GM03348 (cell line): ENCODE data around the gene RLN3.
"Not testable (repeated sequence)": the region's sequence is repeated elsewhere in the genome, so short reads cannot be mapped to it uniquely, and the experiment has no call there.

Source experiments
- DNase-seq: peaks from one replicate; pipeline ENCODE4 v3.0.0; 2012; ENCODE audit warnings: low spot score

The RLN3 gene

DNA sequence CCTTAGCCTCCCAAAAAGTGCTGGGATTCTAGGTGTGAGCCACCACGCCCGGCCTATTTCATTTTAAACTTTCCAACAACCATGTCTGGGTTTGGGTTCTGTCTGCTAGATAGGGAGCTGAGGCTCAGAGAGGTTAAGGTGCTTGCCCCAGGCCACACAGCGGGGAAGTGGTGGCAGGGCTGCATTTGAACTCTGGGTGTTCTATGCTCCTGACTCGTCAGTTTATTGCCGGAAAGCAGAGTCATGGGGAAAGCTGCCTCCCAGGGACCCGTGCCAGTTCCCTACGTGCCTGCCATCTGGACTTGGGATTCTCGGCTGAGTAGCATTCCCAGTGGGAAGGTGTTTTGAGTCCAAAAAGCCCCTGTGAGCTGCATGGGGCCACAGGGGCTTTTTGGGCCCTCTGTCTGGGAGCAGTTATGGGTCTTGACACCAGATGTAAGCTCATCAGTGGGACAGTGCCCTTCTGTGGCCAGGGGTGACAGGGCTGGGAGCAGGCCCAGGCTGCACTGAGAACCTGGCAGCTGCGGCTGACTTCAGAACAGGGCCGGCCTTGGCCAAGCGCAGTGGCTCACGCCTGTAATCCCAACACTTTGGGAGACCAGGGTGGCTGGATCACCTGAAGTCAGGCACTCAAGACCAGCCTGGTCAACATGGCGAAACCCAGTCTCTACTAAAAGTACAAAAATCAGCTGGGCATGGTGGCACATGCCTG, 32.8 kb upstream of the RLN3 start:
- DNase-seq: peak; percentile 82

DNA sequence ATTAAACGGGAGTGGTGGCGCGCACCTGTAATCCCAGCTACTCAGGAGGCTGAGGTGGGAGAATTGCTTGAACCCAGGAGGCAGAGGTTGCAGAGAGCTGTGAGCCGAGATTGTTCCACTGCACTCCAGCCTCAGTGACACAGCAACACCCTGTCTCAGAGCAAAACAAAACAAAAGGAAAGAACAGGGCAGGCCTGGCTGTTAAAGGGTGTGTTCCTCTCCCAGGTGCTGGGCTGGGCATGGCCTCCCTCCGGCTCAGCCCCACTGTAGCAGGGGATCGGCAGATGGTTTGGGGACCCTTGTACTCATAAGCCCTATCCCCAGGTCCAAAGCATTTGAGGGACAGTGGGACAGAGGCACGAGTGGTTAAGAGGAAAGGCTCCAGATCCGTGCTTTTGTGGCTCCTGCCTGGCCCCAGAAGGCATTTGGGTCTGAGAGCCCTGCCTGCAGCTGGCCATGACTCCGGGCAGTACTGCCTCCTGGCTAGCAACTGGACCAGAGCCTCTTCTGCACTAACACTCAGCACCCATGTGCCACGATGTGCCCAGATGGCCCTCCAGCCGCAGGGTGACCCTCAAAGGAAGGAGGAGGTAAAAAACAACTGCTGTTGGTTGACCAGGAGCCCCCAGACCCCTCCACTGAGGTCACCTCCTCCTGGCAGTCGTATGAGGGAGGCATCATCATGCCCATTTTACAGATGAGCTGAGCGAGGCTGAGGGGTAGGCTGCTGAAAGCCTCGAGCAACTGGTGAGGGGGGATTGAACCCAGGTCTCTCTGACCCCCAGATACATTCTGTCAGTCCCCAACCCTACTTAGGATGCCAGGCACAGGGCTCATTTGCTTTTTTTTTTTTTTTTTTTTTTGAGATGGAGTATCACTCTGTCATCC, 31.8 kb upstream of the RLN3 start:
- DNase-seq: peak; percentile 1

DNA sequence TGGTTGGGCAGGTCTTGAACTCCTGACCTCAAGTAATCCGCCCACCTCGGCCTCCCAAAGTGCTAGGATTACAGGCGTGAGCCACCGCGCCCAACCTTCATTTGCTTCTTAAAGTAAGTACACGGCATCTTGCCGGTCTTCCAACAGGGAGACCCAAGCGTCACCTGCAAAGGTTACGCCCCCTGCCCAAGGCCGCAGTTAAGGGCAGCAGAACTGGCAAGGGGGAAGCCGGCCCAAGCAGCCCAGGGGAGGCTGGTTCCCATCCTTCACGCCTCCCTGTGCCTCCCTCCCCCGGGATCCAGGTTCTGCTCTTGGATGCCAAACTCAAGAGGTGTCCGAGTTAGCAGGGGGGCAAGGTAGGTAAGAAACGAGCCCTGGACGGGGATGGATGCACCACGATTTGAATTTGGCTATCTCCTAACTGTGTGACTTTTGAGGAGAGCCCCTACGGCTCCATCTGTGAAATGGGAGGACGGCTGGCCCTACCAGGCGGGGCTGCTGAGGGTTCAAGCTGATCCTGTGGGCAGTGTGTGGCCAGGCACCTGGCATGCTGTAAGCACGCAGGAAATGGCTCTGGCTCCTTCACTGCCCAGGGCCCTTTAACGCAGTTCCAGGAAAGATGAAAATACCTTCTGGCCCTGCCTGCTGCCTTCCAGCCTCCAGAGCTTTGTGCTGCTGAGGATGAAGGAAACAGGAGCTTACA, 30.9 kb upstream of the RLN3 start:
- peak; percentile 0 for DNase-seq

GRCh38 chr19:13997631-13997962, 30.4 kb upstream of the RLN3 start:
- peak; percentile 0 for DNase-seq

GRCh38 chr19:13998426-13998825, 29.5 kb upstream of the RLN3 start:
- no peak for DNase-seq

DNA sequence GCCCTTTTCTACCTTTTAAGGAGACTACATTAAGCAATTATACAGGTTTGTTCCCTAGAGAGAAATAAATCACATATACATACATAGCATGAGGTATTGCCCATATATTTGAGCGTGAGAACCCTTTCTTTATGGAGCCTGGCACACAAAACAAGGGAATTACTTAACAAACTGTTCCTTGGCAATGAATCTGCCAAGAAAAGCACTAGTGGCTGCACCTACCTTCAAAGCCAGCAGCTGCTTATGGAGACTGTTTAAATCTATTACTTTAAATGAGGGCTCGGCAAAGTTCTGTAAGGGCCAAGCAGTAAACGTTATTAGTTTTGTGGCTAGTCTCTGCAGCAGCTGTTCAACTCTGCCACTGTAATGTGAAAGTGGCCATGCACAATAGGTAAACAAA, 28.9 kb upstream of the RLN3 start:
- no peak for DNase-seq

GRCh38 chr19:14000691-14001375, 27.1 kb upstream of the RLN3 start:
- no peak for DNase-seq

DNA sequence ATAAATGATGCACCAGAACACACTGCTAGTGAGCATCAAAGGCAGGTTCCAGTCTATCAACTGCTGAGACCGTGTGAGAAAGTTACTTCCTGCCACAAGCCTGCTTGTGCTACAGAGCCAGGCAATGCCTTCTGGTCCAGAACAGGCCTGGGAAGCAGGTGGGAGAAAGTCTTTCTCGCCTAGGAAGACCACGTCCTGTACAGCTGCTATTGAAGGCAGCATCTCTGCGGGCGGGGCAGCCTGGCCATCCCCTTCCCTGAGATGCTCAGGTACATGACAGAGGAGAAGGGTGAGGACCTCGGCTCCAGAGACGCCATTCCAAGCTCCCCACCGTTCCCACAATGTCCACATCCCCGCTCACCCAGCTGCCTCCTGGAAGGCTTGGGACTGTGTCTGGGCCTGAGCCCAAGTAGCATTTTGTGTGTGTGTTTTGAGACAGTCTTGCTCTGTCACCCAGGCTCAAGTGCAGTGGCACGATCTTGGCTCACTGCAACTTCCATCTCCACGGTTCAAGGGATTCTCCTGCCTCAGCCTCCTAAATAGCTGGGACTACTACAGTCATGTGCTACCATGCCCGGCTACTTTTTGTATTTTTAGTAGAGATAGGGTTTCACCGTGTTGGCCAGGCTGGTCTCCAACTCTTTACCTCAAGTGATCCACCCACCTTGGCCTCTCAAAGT, 25.2 kb upstream of the RLN3 start:
- DNase-seq: no peak

GRCh38 chr19:14003251-14004055, 24.5 kb upstream of the RLN3 start:
- DNase-seq: peak; percentile 15

DNA sequence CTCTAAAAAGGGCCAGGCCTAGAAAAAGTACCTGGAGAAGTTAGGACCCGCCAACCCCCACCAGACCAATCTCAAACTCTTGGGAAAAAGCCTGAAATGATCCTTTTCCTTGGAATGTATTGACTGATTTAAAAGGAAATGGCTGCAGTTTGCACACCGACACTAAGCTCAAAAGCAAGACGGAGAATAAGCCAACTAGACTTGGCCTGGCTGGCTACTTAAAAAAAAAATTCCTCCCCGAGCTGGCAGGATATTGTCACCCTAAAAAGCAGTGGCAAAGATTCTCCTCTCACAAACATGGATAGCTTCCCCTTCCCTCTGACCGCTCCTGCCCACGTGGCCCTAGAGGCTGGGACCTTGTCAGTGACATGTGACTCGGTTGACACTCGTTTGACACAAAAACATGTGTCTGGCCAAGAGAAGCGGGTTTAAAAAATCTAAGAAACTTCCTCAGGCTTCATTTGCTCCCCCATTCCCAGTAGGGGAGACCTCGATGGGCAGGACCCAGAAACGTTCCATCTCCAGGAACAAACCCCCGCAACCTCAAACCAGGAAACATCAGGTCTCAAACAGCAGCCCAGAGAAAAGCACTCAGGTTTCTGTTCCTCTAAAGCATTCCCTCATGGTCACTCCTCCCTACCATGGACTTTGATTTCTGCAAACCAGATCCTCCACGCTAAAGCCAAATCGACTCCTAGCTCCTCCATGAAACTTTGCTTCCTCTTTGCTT, 23.2 kb upstream of the RLN3 start:
- DNase-seq: peak; percentile 22

- peak; percentile 91 for DNase-seq
Observed at GRCh38 chr19:14005349-14006084, 22.4 kb upstream of the RLN3 start.

DNA sequence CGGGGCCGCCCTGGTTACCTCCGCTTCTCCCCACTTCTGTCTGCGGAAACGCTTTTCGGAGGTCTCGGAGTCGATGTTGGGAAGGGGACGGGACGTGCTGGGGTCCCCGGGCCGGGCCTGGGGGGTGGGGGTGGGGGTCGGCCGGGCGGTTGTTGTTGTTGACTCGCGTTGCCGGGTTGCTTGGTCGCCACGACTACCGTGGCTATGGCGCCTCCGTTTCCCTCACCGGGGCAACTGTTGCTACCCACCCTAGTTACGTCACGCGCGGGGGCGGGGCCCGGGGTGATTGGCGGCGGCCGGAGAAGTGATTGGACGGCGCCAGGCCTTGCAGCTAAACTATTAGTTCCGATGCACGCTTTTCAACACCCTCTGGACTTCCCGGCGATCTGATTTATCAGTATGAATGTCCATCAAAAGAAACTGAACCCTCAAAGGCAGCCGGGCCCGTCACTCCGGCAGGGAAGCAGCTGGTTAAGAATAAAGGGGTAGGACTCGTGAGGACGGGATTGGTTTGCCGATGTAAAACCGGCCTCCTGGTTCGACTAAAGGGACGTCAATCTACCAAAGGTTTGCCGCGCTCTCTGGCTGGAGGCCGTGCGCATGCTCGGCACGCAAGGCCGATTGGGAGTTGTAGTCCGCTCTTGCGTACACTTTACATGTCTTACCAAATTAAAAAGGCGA, 21.7 kb upstream of the RLN3 start, which contains the start of gene RFX1:
TSS of gene RFX1 (minus strand) at position 236 of the 681 bp plus-strand sequence. CDS start 12,477 bp downstream, outside the sequence.
- DNase-seq: peak; percentile 95

- peak; percentile 70 for DNase-seq
Observed at GRCh38 chr19:14006766-14007562, 21.0 kb upstream of the RLN3 start.

DNA sequence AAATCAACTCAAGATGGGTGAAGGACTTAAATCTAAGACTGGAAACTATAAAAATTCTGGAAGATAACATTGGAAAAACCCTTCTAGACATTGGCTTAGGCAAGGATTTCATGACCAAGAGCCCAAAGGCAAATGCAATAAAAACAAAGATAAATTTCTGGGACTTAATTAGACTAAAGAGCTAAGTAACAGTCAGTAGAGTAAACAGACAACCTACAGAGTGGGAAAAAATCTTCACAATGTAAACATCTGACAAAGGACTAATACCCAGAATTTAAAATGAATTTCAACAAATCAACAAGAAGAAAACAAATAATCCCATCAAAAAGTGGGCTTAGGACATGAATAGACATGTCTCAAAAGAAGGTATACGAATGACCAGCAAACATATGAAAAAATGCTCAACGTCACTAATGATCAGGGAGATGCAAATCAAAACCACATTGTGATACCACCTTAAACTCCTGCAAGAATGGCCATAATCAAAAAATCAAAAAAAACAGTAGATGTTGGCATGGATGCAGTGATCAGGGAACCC, 15.5 kb upstream of the RLN3 start:
- no peak for DNase-seq

DNA sequence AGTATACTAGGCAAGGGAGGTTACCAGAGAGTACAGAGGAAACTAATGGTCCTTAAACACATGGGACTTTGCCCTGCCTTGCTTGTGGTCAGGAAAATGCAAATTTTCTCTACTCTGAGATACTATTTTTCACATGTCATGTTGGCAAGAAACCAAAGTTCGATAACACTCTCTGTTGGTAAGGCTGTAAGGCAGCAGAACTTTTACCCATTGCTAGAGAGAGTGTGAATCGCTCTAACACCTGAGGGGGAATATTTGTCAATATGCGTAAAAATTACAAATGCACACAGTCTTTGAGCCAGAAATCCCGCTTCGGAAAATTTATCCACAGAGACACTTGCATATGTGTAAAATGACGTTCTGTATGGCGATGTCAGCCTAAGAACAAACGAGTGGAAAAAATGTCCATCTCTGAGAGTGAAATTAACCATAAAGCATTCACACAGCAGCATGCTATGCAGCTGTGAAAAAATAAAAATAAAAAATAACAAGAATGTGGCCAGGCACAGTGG, 12.4 kb upstream of the RLN3 start:
- no peak for DNase-seq

GRCh38 chr19:14019100-14019499, 8.8 kb upstream of the RLN3 start:
- DNase-seq: no peak

DNA sequence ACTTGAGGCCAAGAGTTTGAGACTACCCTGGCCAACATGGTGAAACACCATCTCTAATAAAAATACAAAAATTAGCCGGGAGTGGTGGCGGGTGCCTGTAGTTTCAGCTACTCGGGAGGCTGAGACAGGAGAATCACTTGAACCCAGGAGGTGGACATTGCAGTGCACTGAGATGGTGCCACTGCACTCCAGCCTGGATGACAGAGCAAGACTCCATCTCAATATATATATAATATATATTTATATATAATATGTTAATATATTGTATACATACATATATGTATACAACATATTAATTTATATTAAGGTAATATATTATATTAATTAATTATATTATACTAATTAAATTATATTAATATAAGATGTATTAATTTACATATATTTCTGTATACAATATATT, 8.2 kb upstream of the RLN3 start:
- not testable (repeated sequence) for DNase-seq
